Parathyroid adenoma (tissue), 2 donors: ENCODE data around the gene OPCML.

Experiments used
- H2AFZ ChIP-seq: fragments of 300-600 bp; sonication (generic); one replicate; pipeline ENCODE4 v1.7.0; 2017; ENCODE audit warnings: antibody characterized with exemption, mild to moderate bottlenecking
- H3K27ac ChIP-seq: fragments of 300-600 bp; sonication (generic); one replicate; pipeline ENCODE4 v1.7.0; 2017
- H3K27me3 ChIP-seq: fragments of 300-600 bp; sonication (generic); one replicate; pipeline ENCODE4 v1.7.0; 2017; ENCODE audit warnings: low read length; ENCODE audit not compliant: control insufficient read depth, insufficient read depth
- H3K36me3 ChIP-seq: fragments of 300-600 bp; sonication (generic); one replicate; pipeline ENCODE4 v1.7.0; 2017; ENCODE audit warnings: low read length; ENCODE audit not compliant: control insufficient read depth, insufficient read depth
- H3K4me1 ChIP-seq: fragments of 300-600 bp; sonication (generic); one replicate; pipeline ENCODE4 v1.7.0; 2017; ENCODE audit warnings: control low read depth
- H3K4me2 ChIP-seq: fragments of 300-600 bp; sonication (generic); one replicate; pipeline ENCODE4 v1.7.0; 2017; ENCODE audit warnings: low read length
- H3K4me3 ChIP-seq: fragments of 300-600 bp; sonication (generic); one replicate; pipeline ENCODE4 v1.7.0; 2017; ENCODE audit warnings: low read depth, low read length
- H3K79me2 ChIP-seq: fragments of 300-600 bp; sonication (generic); one replicate; pipeline ENCODE4 v1.7.0; 2017; ENCODE audit warnings: control low read depth
- H3K9ac ChIP-seq: fragments of 300-600 bp; sonication (generic); one replicate; pipeline ENCODE4 v1.7.0; 2017; ENCODE audit warnings: mild to moderate bottlenecking
- H3K9me3 ChIP-seq: fragments of 300-600 bp; sonication (generic); one replicate; pipeline ENCODE4 v1.7.0; 2017; ENCODE audit warnings: low read length; ENCODE audit not compliant: control insufficient read depth
- TF ChIP-seq, protein P1 (sequence below): fragments of 300-600 bp; sonication (generic); IDR thresholded peaks from one replicate; pipeline ENCODE4 v1.7.0; 2017; ENCODE audit warnings: antibody characterized with exemption, mild to moderate bottlenecking
- donor health status: primary hyperparathyroidism.

Gene OPCML

DNA sequence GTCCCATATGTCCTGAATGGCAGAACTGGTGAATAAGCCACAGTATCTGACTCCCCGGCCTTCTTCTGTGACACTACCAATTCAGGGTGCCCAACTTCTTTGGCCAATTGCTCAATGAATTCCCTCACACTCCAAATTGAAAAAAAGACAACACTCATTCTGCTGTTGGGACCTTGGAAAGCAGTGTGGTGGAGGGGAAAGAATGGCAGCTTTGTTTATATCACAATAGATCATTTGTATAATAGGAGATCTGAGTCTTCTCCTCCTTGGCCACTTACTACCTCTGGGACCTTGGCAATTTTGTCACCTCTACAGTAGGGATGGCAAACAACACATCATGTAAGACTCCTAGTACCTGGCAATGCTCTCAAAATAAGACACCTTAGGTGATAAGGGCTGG is 64.6 kb downstream of the OPCML start:
- no peak overlapping the region for H2AFZ ChIP-seq
- TF ChIP-seq, protein P1, sequence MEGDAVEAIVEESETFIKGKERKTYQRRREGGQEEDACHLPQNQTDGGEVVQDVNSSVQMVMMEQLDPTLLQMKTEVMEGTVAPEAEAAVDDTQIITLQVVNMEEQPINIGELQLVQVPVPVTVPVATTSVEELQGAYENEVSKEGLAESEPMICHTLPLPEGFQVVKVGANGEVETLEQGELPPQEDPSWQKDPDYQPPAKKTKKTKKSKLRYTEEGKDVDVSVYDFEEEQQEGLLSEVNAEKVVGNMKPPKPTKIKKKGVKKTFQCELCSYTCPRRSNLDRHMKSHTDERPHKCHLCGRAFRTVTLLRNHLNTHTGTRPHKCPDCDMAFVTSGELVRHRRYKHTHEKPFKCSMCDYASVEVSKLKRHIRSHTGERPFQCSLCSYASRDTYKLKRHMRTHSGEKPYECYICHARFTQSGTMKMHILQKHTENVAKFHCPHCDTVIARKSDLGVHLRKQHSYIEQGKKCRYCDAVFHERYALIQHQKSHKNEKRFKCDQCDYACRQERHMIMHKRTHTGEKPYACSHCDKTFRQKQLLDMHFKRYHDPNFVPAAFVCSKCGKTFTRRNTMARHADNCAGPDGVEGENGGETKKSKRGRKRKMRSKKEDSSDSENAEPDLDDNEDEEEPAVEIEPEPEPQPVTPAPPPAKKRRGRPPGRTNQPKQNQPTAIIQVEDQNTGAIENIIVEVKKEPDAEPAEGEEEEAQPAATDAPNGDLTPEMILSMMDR, result no peak
- no peaks in the 10 kb centered on the region for H3K27me3 ChIP-seq
- H3K79me2 ChIP-seq, result no peaks in the 10 kb centered on the region
- H3K4me1 ChIP-seq, result no peaks in the 10 kb centered on the region
- H3K4me2 ChIP-seq, result no peak overlapping the region
- no peak overlapping the region for H3K4me3 ChIP-seq
- H3K9me3 ChIP-seq, result no peaks in the 10 kb centered on the region
- no peaks in the 10 kb centered on the region for H3K36me3 ChIP-seq
- H3K27ac ChIP-seq, result no peak overlapping the region
- H3K9ac ChIP-seq, result no peak overlapping the region

DNA sequence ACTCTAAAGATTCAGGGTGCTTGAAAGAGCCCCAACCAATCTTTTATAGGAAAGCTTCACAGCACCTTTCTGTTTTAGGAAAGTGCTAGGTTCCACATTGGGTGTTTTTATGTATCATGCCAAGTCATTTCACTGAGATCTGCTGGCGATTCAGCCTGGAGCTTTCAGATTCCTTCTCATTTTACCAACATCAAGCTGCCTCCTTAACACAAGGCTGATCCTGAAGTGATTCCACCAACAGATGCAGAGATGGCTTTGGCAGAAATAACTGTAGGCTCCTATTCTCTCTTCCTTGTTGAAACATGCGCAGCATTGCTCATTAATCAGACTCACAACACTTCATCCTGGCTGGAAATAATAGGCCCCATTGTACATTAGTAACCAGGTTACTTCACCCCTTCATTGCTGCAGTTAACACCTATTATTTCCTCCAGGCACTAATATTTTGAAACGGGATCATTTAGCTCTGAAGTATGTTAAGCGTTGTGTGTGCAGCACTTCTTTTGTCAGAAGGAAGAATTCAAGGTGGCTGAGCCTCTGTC is 89.0 kb downstream of the OPCML start:
- TF ChIP-seq, protein P1, result no peak
- H2AFZ ChIP-seq, result no peak overlapping the region
- H3K4me3 ChIP-seq, result no peak overlapping the region
- no peaks in the 10 kb centered on the region for H3K36me3 ChIP-seq
- H3K9me3 ChIP-seq, result no peaks in the 10 kb centered on the region
- no peaks in the 10 kb centered on the region for H3K4me1 ChIP-seq
- no peak overlapping the region for H3K9ac ChIP-seq
- H3K4me2 ChIP-seq, result no peak overlapping the region
- H3K79me2 ChIP-seq, result no peaks in the 10 kb centered on the region
- no peaks in the 10 kb centered on the region for H3K27me3 ChIP-seq
- no peak overlapping the region for H3K27ac ChIP-seq

DNA sequence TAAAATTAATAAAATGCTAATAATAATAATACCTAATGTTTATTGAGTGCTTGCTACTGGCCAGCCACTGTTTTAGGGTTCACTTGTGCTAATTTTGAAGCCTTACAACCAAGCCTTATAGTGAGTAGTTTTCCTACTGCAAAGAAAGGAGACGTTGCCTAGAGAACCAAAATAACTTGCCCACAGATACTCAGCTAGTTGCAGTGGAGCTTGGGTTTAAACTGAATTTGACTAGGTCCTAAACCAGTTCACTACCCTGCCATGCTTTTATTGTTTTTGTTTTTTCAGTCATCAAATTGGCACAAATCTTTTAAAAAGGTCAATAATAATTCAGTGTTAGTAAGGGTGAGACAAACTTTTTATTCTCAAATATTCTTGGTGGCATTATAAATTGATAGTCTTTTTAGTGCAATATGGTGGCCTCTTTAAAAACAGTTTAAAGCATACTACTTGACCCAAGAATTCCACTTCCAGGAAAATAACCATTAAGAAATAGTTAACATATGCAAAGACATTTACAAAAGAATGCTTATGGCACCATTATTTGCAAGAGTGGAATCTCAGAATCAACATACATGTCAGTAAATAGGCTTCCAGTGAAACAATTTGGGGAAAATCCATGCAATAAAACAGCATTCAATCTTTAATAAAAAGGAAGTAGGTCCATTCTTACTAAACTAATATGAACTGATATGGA is 90.2 kb downstream of the OPCML start:
- TF ChIP-seq, protein P1, result no peak
- H3K36me3 ChIP-seq, result no peaks in the 10 kb centered on the region
- H3K27ac ChIP-seq, result no peak overlapping the region
- no peak overlapping the region for H3K4me2 ChIP-seq
- no peaks in the 10 kb centered on the region for H3K9me3 ChIP-seq
- no peaks in the 10 kb centered on the region for H3K27me3 ChIP-seq
- no peak overlapping the region for H3K9ac ChIP-seq
- no peaks in the 10 kb centered on the region for H3K4me1 ChIP-seq
- H2AFZ ChIP-seq, result no peak overlapping the region
- no peaks in the 10 kb centered on the region for H3K79me2 ChIP-seq
- H3K4me3 ChIP-seq, result no peak overlapping the region

DNA sequence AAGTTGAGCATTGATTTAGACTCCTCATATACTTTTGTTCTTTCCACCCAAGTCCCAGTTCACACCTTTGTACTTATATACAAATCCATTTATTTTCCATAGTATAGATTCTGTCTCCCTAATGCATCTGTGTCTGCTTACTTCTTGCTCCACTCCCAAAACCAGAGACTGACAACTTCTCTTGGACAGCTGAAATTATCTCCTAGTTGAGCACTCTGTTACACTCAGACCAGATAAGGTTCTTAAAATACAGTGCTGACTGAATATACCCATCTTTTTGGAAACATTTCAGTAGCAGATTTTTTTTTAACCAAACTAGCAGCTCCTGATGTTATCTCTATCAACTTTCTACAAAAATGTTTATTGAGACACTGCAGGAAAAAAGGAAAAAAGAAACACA is 106.3 kb downstream of the OPCML start:
- H3K36me3 ChIP-seq, result no peaks in the 10 kb centered on the region
- H3K4me2 ChIP-seq, result no peak overlapping the region
- H3K79me2 ChIP-seq, result no peaks in the 10 kb centered on the region
- H3K9ac ChIP-seq, result no peak overlapping the region
- no peak overlapping the region for H3K4me3 ChIP-seq
- no peaks in the 10 kb centered on the region for H3K4me1 ChIP-seq
- no peak overlapping the region for H2AFZ ChIP-seq
- no peak overlapping the region for H3K27ac ChIP-seq
- TF ChIP-seq, protein P1, result no peak
- H3K9me3 ChIP-seq, result no peaks in the 10 kb centered on the region
- no peaks in the 10 kb centered on the region for H3K27me3 ChIP-seq

DNA sequence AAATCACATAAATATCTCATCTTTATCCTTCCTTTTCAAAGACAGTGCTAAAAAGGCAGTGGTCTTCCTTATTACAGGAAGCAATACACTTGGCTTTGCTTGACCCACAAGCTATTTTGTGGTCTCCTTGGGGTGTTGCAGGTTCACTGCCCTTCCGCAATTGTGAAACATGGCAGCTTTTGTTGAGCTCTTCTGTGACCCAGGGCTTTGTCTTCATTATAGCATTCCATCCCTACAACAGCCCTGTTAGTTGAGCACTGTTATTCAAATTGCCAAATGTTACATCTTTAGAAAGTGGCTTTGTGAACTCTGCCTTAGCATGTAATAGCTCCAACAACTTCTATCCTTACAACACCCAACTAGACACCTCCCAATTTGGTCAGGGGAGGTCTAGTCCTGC is 107.1 kb downstream of the OPCML start:
- H3K9me3 ChIP-seq, result no peaks in the 10 kb centered on the region
- H3K27ac ChIP-seq, result no peak overlapping the region
- H3K4me2 ChIP-seq, result no peak overlapping the region
- no peak overlapping the region for H3K4me3 ChIP-seq
- TF ChIP-seq, protein P1, result no peak
- no peaks in the 10 kb centered on the region for H3K27me3 ChIP-seq
- no peak overlapping the region for H2AFZ ChIP-seq
- H3K9ac ChIP-seq, result no peak overlapping the region
- no peaks in the 10 kb centered on the region for H3K36me3 ChIP-seq
- H3K4me1 ChIP-seq, result no peaks in the 10 kb centered on the region
- no peaks in the 10 kb centered on the region for H3K79me2 ChIP-seq
